Sigmoid colon (tissue), 7 donors: Measurements from ENCODE around the gene VSIG10L. TPM values are rescaled to one million over a fixed set of nuclear protein-coding genes. Genes with fewer than 3 reads are reported as not detected.

Experiments used
- DNase-seq: peaks from one replicate; pipeline ENCODE4 v3.0.0-alpha.2; 2019
- H3K27ac ChIP-seq, 4 donors: fragments of 200-600 bp; sonication (generic); one replicate each; pipeline ENCODE4 v1.5.1; 2016 to 2019; ENCODE audit warnings: mild to moderate bottlenecking in 1 of 4
- H3K27me3 ChIP-seq, 3 donors: fragments of 200-600 bp; sonication (generic); one replicate each; pipeline ENCODE4 v1.5.1; 2019; ENCODE audit warnings: mild to moderate bottlenecking in 1 of 3
- H3K36me3 ChIP-seq, 4 donors: fragments of 200-600 bp; sonication (generic); one replicate each; pipeline ENCODE4 v1.5.1; 2016 to 2019
- H3K4me1 ChIP-seq, 4 donors: fragments of 200-600 bp; sonication (generic); one replicate each; pipeline ENCODE4 v1.5.1; 2017 to 2019
- H3K4me3 ChIP-seq, 4 donors: fragments of 200-600 bp; sonication (generic); one replicate each; pipeline ENCODE4 v1.5.1; 2017 to 2019; ENCODE audit warnings: mild to moderate bottlenecking in 2 of 4, moderate library complexity in 1 of 4
- H3K9me3 ChIP-seq, 4 donors: fragments of 200-600 bp in 3 of 4; sonication (generic) in 3 of 4; one replicate each; pipeline versions ENCODE4 v1.5.1 to v1.6.1; 2013 to 2019
- EP300 ChIP-seq, 4 donors: sonication (generic); formaldehyde crosslinking; IDR thresholded peaks; one replicate each; pipeline ENCODE4 v1.6.1; 2017; ENCODE audit warnings: antibody characterized with exemption in 4 of 4
- POLR2A ChIP-seq, 2 donors: fragments of 450-650 bp; IDR thresholded peaks; one replicate each; pipeline ENCODE4 v1.6.1; 2016; ENCODE audit warnings: antibody characterized with exemption in 2 of 2, mild to moderate bottlenecking in 2 of 2, moderate library complexity in 2 of 2
- POLR2AphosphoS5 ChIP-seq, 4 donors: sonication (generic); formaldehyde crosslinking; IDR thresholded peaks; one replicate each; pipeline ENCODE4 v1.6.1; 2017; ENCODE audit warnings: antibody characterized with exemption in 4 of 4
- WGBS, 2 donors: extraction: QIAGEN DNeasy Blood & Tissue Kit; methylation state at CpG; one replicate each; pipeline ENCODE4 v1.1.7; 2013; 5-methylcytosine and 5-hydroxymethylcytosine counted together
- intact Hi-C: fragments of 100-400 bp; cut with DNase I; formaldehyde crosslinking; loops from one replicate; pipeline ENCODE4 v1.15.1; 2023
- polyA plus RNA-seq, 3 donors: library from polyadenylated mRNA; stranded (reverse); fragments of 200-250 nt; gene quantifications; one replicate each; pipeline ENCODE4 v1.2.3, GENCODE V29; 2013
- total RNA-seq, 4 donors: library from RNA; depleted of rRNA; stranded (reverse); fragments of >200 nt; gene quantifications; one replicate each; pipeline ENCODE4 v1.1.0, GENCODE V29; 2016
- TF ChIP-seq, protein P1 (sequence below), 4 experiments: fragments of 450-650 bp in 3 of 4; fragments of 200-600 bp in 1 of 4; IDR thresholded peaks; one replicate each; pipeline ENCODE4 v1.5.1; 2016 to 2019; ENCODE audit warnings: antibody characterized with exemption in 4 of 4, mild to moderate bottlenecking in 3 of 4, moderate library complexity in 2 of 4
- donor health status: healthy with polysubstance abuse.
- donor health status: Bipolar disorder and iron deficiency.
- donor health status: healthy.

VSIG10L gene
- total and polyA plus RNA-seq, 7 donors: 0.55 to 2.1 (median 1.2) TPM

DNA sequence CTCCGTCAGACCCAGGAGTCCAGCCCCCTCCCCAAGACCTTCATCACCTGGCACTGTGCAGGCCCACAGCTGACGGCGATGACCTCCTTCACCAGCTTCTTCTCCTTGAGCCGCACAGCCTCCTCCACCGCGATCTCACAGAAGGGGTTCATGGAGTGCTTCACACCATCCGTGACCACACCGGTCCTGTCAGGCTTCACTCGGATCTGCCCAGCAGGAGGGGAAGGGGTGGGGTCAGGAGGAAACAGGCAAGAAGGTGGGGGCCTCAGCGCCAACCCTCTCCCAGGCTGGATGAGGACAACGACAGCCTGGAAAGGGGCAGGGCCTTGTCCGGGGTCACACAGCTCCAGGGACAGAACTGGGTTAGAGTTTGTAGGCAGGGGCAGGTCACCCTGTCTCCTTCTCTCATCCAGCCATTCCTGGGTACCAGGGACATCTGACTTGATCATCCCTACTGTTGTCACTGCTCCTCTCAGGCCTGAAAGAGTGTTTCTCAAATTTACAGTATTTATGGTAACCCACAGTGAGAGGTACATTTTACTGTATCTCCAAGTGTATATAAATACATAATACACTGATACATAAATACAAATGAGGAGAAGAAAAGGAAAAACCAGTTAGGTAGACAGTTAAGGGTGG, 12.3 kb upstream of the VSIG10L start:
- H3K27ac ChIP-seq: no peak overlapping the region

DNA sequence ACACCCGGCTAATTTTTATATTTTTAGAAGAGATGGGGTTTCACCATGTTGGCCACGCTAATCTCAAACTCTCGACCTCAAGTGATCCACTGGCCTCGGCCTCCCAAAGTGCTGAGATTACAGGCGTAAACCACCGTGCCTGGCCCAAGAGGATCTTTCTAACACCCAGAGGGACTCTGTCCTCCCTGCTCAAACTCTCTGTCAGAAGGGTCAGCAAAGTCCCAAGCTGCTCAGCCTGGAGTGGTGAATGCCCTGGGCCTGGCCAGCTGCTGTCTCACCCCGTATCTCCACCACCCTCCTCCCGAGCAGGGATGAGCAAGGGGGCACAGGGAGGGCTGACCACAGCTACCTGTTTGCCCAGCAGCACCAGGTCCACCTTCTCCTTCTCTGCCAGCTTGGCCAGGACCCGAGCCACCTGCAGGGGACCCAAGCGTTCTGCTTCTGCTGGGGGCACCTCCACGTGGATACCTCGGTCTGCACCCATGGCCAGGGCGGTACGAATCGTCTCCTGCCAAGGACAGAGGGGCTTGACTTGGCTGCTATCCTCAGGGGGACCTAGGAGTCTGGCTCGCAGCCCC, 10.9 kb upstream of the VSIG10L start:
- no peaks in the 10 kb centered on the region for H3K9me3 ChIP-seq
- TF ChIP-seq POLR2AphosphoS5 (IDR thresholded peaks at IDR 0.05) (no peak), EP300 (IDR thresholded peaks at IDR 0.05) (no peak), POLR2A (IDR thresholded peaks at IDR 0.05) (no peak)
- TF ChIP-seq, protein P1, sequence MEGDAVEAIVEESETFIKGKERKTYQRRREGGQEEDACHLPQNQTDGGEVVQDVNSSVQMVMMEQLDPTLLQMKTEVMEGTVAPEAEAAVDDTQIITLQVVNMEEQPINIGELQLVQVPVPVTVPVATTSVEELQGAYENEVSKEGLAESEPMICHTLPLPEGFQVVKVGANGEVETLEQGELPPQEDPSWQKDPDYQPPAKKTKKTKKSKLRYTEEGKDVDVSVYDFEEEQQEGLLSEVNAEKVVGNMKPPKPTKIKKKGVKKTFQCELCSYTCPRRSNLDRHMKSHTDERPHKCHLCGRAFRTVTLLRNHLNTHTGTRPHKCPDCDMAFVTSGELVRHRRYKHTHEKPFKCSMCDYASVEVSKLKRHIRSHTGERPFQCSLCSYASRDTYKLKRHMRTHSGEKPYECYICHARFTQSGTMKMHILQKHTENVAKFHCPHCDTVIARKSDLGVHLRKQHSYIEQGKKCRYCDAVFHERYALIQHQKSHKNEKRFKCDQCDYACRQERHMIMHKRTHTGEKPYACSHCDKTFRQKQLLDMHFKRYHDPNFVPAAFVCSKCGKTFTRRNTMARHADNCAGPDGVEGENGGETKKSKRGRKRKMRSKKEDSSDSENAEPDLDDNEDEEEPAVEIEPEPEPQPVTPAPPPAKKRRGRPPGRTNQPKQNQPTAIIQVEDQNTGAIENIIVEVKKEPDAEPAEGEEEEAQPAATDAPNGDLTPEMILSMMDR (IDR thresholded peaks at IDR 0.05): no peak
- intact Hi-C loops: no loop called here
- WGBS, 2 donors: 96 to 97% methylated on average over 16 of the region's 16 CpGs
- no peak overlapping the region for H3K4me3 ChIP-seq
- no peaks in the 10 kb centered on the region for H3K4me1 ChIP-seq
- no peaks in the 10 kb centered on the region for H3K27me3 ChIP-seq
- DNase-seq: no peak
- H3K36me3 ChIP-seq: peaks cover 0 to 38% (median 8%) of the 10 kb centered on the region in 4 donors
- H3K27ac ChIP-seq: no peak overlapping the region

More for the DNA sequence above, 12.3 kb upstream of the VSIG10L start:
- 82 to 89% methylated on average over 12 of the region's 12 CpGs for WGBS, 2 donors
- no peak for DNase-seq
- Histone ChIP-seq H3K4me3 (no peak overlapping the region), H3K9me3 (no peaks in the 10 kb centered on the region), H3K36me3 (peaks cover 0 to 31% (median 8%) of the 10 kb centered on the region in 4 donors), H3K27me3 (no peaks in the 10 kb centered on the region), H3K4me1 (no peaks in the 10 kb centered on the region)
- TF ChIP-seq POLR2A (IDR thresholded peaks at IDR 0.05) (no peak), POLR2AphosphoS5 (IDR thresholded peaks at IDR 0.05) (no peak), EP300 (IDR thresholded peaks at IDR 0.05) (no peak)
- TF ChIP-seq, protein P1 (IDR thresholded peaks at IDR 0.05): no peak
- intact Hi-C loops: no loop called here

DNA sequence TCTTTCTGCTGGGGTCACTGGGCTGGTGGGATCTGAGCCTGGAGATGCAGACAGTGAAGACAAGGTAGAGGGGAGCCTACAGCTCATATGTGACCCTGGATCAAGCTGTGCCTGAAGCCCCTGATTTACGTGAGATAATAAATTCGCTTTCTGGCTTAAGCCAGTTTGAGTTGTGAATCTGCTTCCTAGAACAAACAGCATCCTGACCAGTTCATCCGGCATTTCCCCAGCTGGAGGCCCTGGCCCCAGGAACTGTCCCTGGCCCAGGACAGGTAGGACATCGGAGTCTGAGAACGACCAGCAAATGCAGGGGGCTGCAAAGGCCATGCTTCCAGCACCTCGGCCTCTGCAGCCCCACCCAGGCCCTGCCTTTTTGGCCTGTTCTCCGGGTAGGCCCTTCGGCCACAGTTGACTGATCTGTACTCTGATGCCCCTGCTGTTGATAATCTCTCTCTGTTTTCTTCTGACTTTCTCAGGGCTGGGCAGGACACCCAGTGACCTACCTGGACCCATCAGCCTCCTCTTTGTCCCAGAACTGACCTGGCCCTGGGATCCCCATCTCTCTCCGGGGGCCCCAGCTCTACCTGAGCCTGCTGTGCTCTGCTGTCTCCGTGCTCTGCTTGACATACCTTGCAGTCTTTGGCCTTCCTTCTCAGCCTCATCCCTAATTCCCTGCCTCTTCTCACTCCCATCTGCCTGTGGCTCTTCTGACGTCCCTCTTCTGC, 9.5 kb upstream of the VSIG10L start:
- DNase-seq: no peak
- intact Hi-C loops: no loop called here
- TF ChIP-seq POLR2A (IDR thresholded peaks at IDR 0.05) (no peak), EP300 (IDR thresholded peaks at IDR 0.05) (no peak), POLR2AphosphoS5 (IDR thresholded peaks at IDR 0.05) (no peak)
- TF ChIP-seq, protein P1 (IDR thresholded peaks at IDR 0.05): no peak
- 92 to 97% methylated on average over 11 of the region's 11 CpGs for WGBS, 2 donors
- no peaks in the 10 kb centered on the region for H3K9me3 ChIP-seq
- no peak overlapping the region for H3K4me3 ChIP-seq
- H3K36me3 ChIP-seq: peaks cover 0 to 48% (median 11%) of the 10 kb centered on the region in 4 donors
- no peaks in the 10 kb centered on the region for H3K4me1 ChIP-seq
- no peak overlapping the region for H3K27ac ChIP-seq
- no peaks in the 10 kb centered on the region for H3K27me3 ChIP-seq

DNA sequence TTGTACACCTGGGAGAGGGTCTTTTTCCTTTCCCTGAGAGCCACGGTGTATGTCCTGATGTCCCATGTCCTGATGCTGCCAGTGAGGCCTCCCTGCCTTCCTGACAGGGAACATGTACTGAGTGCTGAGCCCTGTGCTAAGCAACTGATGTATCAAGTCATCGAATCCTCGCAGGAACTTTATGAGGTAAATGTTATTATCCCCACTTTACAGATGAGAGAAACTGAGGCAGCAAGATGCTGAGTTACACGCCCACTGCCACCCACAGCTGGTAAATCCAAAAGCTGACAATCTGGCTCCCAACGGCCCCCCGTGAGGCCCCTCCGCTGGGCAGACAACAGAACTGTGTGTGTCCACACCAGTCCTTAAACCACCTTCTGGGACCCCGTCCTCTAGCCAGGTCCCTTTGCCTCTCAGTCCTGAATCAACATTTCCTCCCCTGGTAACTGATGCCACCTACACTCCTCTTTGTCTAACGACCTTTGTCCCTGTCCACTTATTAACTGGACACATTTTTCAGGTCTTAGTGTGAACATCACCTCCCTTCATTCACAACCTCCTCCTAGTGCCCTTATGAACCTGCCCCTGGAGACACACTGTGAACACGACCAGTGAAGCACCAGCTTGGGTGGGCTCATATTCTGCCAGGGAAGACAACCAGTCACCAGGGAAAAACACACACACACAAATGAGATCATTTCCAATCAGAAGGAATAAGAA, 5.4 kb upstream of the VSIG10L start:
- intact Hi-C loops: no loop called here
- Histone ChIP-seq H3K4me1 (no peaks in the 10 kb centered on the region), H3K27ac (no peak overlapping the region), H3K36me3 (peaks cover 0 to 60% (median 13%) of the 10 kb centered on the region in 4 donors), H3K9me3 (no peaks in the 10 kb centered on the region), H3K4me3 (no peak overlapping the region), H3K27me3 (no peaks in the 10 kb centered on the region)
- WGBS, 2 donors: 75 to 89% methylated on average over 10 of the region's 10 CpGs
- TF ChIP-seq POLR2AphosphoS5 (IDR thresholded peaks at IDR 0.05): no peak
- TF ChIP-seq, protein P1 (IDR thresholded peaks at IDR 0.05): no peak
- no peak for TF ChIP-seq EP300 (IDR thresholded peaks at IDR 0.05)
- no peak for TF ChIP-seq POLR2A (IDR thresholded peaks at IDR 0.05)
- DNase-seq: no peak
